Inferior parietal cortex (tissue), 1 donor: ENCODE data around the gene RGS7.

Source experiments
- DNase-seq: peaks from one replicate; pipeline ENCODE4 v3.0.0-alpha.2; 2016; ENCODE audit errors: extremely low spot score

RGS7 gene

DNA sequence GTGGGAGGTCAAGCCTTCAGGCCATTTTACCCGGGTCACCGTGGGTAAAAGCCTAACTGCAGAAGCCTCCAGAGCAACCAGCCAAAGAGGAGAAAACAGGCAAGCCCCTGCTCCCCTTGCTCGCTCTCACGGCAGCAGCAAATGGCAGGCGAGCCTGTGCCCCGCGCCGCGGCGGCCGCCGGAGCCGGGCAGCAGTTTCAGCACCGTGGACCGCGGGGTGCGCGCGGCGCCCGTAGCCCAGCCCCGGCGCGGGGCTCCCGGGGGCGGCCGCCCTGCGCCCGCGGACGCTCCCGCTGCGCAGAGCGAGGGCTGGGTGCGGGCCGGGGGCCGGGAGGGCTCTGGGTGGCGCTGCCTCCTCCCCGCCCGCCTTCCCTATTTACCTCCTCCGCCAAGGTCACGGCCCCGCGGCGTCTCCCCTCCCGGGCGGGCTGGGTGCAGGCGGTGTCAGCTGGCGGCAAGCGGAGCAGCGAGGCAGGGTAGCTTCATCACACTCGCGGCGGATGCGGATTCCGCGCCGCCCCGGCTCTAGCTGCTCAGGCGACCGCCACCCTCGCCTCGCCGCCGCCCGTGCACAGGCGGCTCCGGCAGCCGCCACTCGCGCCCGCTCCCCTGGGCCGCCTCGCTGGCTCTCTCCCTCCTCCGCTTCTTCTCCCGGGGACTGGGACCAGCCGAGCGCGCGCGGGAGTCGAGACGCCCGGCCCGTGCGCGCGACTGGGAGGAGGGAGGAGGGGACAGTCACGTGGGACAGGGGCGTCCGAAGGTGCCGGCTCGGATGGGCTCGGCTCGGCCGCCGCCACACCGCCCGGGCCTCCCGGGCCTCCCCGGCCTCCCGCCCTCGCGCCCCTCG is at the start of gene RGS7:
Gene RGS7 (minus strand): TSS at position 687 of the 847 bp plus-strand sequence.
- peak; percentile 65 for DNase-seq

GRCh38 chr1:241406421-241406820 is 49.4 kb upstream of the RGS7 start:
- no peak for DNase-seq

- DNase-seq: no peak
Measured at GRCh38 chr1:241401156-241401555, 44.2 kb upstream of the RGS7 start.

DNA sequence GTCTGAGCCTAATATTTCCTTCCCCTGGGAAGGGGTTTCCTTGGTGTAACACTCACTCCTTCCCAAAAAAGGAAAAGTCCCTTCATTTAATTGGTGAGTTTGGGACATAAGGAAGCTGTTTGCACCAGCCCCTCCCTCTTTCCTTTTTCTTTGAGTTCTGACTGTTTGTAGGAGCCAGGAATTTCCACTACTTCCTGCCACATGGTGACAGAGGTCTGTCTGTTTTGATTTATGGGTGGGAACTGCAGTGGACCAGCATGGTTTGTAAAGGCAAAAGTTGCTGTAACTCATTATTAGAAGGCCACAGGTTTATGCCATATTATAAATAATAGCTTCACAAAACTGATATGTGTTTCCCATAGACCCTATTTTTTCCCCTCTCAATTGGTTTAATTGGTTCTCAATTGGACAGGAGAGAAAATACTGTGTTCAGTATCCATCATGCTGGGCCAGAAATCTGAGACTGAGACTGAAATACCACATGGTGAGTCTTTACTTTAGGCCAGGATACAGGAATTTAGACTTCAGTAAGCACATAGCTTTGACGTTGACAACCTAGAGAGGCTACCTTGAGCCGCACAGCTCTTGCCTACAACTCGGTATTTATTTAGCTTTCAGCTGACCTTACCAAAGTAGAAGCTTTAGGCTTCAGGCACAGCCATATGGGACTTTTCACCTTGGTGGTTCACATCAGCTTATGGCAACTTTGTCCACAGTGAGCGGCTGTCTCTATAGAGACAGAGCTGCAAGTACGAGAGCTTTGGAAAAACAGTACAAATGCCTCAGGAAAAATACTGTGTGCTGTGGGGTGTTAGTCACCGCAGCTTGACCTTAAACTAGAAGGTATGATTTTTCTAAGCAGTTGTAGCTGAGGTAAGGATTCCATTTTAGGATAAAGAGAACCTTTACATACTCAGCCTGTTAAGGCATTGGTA is 40.0 kb upstream of the RGS7 start:
- DNase-seq: no peak

DNA sequence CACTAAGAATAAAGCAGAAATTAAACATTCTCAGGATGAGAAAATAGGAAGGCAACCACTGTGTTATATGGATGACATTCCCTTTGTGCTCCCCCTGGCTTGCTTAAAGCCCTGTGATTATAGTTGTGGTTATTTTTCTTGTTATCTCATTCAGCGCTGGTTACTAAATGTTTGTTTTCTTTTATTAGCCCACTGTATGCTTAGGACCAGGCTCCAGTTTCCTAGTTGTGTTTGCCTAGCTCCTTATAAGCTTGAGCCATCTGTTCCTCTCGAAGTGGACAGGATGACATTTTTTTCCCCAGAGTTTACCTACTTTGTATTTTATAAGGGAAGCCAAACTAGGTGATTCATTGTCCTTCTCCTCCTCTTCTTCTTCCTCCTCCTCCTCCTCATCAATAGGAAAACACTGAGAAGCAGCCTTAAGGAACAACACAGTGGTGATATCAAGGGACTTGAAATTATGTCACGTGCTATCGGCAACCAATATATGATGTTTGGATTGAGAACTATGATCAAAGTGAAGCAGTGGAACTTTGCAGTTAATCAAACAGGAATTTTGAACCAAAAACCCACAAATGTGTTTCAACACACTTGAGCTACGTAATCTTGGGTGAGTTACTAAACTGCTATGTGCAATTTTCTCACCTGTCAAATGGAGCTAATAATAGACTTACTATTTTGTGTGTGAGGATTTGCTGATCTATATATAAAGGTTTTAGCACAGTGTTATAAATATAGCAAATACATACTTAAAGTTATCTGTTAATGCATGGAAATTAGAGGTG is 35.1 kb upstream of the RGS7 start:
- no peak for DNase-seq

GRCh38 chr1:241390526-241390925 is 33.5 kb upstream of the RGS7 start:
- no peak for DNase-seq

GRCh38 chr1:241389400-241389799 is 32.4 kb upstream of the RGS7 start:
- DNase-seq: no peak

- no peak for DNase-seq
Measured at GRCh38 chr1:241387216-241387615, 30.2 kb upstream of the RGS7 start.

DNA sequence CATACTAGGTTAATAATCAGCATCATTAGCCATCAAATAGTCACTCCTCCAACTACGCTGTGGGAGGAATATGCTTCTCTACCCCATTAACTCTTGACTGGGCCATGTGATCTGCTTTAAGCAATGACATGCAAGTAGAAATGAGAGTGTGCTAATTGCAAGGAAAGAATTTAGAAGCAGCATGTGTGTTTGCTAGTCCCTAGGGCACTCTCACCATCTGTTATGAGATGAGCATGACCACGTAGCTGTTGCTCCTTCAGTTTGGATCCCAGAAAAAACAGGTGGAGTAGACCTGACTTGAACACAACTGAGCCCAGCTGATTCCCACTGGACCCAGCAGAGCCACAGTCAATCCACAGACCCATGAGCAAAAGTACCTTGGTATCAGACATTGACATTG is 19.7 kb upstream of the RGS7 start:
- DNase-seq: no peak

DNA sequence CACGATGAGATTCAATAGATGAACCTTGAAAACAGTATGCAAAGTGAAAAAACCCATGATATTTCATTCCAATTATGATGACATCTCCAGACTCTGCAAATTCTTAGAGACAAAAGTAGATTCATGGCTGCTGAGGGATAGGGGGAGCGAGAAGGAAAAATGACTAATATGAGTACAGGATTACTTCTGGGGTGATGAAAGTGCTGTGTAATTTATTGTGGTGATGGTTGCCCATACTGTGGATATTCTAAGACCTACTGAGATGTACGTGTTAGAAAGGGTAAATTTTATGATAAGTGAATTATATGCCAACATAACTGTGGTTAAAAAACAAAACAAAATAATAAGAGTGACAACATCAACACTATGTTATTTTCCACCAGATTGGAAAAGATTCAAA is 18.9 kb upstream of the RGS7 start:
- no peak for DNase-seq

DNA sequence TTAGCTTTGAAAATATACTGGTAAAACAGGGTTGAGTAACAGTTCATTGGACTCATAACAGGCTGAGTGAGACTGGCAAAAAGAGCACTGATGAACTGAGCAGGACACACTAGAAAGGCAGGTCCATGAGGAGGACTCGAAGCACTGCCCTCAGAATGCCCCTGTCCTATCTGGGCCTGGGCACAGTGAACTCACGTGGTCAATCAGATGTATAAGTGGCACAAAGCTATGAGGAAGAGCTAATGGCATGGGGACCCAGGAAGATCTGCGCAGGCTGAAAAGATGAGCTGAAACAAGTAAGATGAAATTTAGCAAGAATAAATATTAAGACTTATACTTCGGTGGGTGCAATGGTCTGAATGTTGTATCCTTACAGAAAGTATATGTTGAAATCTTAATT is 9.2 kb upstream of the RGS7 start:
- no peak for DNase-seq

DNA sequence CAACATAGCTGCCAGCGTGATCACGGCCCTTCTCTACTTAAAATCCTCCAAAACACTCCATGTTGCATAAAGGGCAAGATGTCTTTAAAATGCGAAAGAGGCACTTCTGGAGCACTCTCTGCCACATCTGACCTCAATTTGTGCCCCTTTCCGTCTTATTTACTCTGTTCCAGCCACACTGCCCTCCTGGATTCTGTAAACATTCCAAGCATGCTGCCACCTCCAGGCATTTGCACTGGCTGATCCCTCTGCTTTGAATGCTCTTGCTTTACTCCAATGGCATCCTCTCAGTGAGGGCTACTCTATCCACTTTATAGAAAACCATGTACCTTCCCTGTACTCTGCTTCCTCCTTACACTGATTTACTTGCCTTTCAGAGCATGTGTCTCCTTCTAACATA is 5.3 kb upstream of the RGS7 start:
- no peak for DNase-seq

DNA sequence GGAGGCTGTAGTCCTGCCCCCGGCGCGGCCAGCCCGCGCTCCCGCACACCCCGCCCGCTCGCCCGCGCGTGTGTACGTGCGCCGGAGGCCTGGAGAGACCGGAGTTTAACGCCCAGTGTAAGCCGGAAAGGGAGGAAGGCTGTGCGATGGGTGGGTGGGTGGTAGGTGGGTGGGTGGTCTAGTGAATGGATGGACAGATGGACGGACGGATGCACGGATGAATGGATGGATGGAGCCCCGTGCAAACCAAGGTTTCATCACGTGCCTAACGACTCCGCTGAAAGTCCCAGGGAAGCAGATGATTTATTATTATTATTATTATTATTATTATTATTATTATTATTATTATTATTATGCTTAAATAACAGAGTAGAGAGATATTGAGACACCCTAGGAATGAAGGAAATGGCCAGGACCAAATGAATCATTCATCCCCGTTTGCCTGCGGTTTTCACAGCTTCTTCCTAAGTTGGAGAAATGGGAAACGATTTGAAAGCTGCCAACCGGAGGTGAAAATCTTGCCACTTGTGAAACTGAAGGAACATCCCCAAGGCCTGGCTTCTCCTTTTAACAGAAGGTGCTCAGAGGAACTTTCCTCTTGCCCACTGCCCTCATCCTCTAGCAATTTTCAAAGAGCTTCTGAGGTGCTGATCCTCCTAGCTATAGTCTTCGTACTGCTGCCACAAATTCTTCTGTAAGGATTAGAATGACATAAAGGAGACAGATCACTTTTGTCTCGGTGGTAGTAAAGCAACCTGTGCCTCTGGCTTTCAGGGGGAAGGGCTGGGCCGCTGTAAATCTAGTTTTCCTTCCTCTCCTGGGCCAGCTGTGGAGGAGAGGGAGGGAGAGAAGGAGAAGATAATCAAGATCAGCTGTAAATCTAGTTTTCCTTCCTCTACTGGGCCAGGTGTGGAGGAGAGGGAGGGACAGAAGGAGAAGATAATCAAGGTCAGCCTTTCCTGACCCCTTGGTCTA is 648 bp upstream of the RGS7 start:
- DNase-seq: no peak

DNA sequence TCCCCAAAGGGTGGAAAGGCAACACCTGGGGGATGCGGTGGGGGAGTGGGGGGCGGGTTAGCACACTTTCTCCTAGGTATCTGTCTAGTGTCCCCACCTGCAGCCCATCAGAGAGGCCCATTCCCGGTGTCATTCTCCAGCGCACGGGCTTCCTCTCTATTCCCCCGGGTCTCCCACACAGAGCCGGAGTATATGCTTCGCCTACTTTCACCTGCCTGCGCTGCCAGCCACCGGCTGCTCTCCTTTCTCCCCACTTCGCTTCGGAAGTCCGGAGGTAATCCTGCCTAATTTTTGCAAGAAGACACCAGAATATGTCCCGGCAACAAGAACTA is 852 bp downstream of the RGS7 start:
- DNase-seq: no peak

GRCh38 chr1:241355311-241356010 is 1.5 kb downstream of the RGS7 start:
- DNase-seq: no peak

GRCh38 chr1:241352401-241352800 is 4.6 kb downstream of the RGS7 start:
- no peak for DNase-seq

GRCh38 chr1:241351841-241352240 is 5.2 kb downstream of the RGS7 start:
- no peak for DNase-seq

- DNase-seq: no peak
Measured at GRCh38 chr1:241343956-241344355, 13.0 kb downstream of the RGS7 start.

DNA sequence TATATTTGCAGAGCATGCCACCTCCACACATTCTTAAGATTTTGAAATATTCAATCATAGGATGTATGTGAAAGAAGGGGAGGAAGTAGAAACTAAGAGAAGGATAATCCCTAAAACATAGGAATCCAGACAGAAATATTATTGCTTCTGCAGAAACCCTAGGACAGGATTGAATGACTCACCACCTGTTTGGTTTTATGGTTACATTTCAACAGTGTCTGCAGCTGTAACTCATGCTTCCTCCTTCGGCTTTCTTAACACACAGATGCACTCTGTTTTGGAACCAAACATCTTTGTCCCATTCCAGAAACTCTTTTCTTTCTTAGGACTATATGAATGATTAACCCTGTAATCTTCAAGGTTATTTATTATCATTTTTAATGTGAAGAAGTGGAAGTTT is 20.7 kb downstream of the RGS7 start:
- no peak for DNase-seq

GRCh38 chr1:241332987-241333386 is 24.0 kb downstream of the RGS7 start:
- no peak for DNase-seq
